Measurements from ENCODE around the gene BBS1.

DNA sequence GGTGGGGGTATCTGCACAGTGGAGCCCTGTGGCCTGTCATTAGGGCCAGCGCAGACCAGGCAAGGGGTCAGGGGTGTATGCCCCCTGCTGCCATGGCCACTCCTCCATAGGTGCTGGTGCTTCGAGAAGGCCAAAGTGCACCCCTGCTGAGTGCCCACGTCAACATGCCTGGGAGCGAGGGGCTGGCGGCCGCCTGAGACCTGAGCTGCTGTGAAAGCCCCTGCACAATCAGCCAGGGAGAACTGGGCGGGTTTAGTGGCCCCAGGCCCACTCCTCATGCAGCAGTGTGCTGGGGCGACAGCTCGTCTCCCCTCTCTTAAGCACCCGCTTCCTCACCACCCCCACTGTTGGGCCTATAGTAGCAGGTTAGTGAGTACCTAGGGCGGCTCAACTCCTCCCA, 21.4 kb downstream of the BBS1 start:
- TF ChIP-seq, protein P1, sequence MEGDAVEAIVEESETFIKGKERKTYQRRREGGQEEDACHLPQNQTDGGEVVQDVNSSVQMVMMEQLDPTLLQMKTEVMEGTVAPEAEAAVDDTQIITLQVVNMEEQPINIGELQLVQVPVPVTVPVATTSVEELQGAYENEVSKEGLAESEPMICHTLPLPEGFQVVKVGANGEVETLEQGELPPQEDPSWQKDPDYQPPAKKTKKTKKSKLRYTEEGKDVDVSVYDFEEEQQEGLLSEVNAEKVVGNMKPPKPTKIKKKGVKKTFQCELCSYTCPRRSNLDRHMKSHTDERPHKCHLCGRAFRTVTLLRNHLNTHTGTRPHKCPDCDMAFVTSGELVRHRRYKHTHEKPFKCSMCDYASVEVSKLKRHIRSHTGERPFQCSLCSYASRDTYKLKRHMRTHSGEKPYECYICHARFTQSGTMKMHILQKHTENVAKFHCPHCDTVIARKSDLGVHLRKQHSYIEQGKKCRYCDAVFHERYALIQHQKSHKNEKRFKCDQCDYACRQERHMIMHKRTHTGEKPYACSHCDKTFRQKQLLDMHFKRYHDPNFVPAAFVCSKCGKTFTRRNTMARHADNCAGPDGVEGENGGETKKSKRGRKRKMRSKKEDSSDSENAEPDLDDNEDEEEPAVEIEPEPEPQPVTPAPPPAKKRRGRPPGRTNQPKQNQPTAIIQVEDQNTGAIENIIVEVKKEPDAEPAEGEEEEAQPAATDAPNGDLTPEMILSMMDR (conservative IDR thresholded peaks at IDR 0.05; ENCODE audit: low read depth, low read length) = no peak
- TF ChIP-seq EZH2phosphoT487 (IDR thresholded peaks at IDR 0.05; ENCODE audit: borderline replicate concordance, low read length) (no peak), EZH2 (IDR thresholded peaks at IDR 0.05; ENCODE audit: low read length, unreplicated experiment) (no peak)

All from PC-3 (cell line).